Head of caudate nucleus (tissue), 42 donors: Measurements from ENCODE around the gene SPX.

Source experiments
- DNase-seq, 42 donors: peaks; one replicate each; pipeline versions ENCODE4 v3.0.0 to v3.0.0-alpha.2; 2020 to 2021; ENCODE audit warnings: mixed read lengths in 7 of 42
- intact Hi-C: fragments of 100-400 bp; cut with DNase I; formaldehyde crosslinking; loops from one replicate; pipeline ENCODE4 v1.15.0; 2022

Gene SPX

GRCh38 chr12:21528953-21529352, 2.9 kb downstream of the SPX start:
- DNase-seq = peak in 2 of 42 donors; percentile 9 to 17
- intact Hi-C loops = loop anchor here (10.0 kb wide), 1 partner anchor 126 kb away; the partner anchor contains the start of gene LDHB

GRCh38 chr12:21529456-21529855, 3.4 kb downstream of the SPX start:
- DNase-seq = no peak
- intact Hi-C loops = loop anchor here (10.0 kb wide), 1 partner anchor 125 kb away; the partner anchor contains the start of gene LDHB

DNA sequence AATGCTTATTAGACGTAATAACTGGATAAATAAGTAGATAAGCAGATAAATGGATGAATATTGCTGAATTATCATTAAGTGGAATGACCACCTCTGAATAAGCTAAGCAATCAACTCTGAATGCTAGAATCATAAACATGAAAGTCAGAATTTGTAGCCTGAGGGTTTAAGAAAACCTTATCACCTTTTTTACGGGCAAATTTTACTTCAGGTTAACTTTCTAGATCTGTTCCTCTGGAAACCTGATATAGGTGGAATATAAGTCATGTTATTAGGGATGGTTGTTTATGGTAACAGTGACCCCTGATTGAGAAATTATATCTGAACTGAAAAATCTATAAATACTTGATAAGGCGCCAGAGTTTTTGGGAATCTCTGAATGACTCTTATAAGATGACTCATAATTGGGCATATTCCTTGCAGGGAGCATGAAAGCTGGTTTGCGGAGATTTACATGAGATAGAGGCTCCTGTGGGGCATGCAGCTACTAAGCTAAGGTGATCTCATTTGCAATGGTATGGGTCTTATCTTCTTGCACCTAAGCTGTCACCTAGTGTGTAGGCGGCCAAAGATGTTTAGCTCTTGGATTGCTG, 12.1 kb downstream of the SPX start:
- intact Hi-C loops = no loop called here
- no peak for DNase-seq

GRCh38 chr12:21539797-21540196, 13.7 kb downstream of the SPX start:
- DNase-seq = no peak
- intact Hi-C loops = no loop called here

GRCh38 chr12:21541773-21542172, 15.7 kb downstream of the SPX start:
- no peak for DNase-seq
- intact Hi-C loops = no loop called here

GRCh38 chr12:21542403-21542802, 16.3 kb downstream of the SPX start:
- intact Hi-C loops = no loop called here

DNA sequence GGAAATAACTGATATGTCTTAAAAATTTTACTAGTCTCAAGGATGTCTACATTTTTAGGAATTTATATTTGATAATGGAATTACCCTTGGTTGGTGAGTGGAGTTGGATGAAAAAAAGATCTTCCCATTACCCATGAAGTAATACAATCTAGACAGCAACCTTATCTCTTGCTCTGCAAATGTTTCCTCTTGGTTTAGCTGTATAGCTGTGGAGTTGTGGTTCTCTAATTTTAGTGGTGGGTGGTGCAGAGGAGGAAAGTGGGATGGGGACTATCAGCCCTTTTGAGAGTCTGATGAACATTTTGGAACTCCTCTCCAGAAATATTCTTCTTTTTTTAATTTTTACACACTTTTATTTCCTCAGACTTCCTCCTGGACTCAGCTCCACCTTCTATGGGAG, 17.1 kb downstream of the SPX start:
- no peak for DNase-seq
- intact Hi-C loops = no loop called here

More at GRCh38 chr12:21542403-21542802, 16.3 kb downstream of the SPX start:
- DNase-seq = no peak

GRCh38 chr12:21545557-21545956, 19.5 kb downstream of the SPX start:
- intact Hi-C loops = no loop called here
- no peak for DNase-seq

DNA sequence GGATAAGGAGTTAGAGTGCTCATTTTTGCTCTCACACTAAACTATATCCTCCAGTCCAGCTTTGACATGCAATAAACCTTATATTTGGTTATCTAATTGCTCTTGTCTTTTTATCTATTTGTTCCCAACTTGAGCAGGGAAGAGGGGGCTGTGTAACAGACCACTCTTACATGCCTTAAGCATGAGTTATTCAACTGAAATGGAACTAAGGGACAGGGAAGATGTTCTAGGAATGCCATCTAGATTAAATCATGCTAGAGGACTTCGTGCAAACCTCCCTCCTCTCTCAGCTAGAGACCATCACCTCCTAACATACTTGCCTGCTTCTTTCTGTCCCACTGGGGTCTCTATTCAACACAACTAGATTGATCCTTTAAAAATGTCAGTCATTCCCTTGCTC, 20.6 kb downstream of the SPX start:
- DNase-seq = no peak
- intact Hi-C loops = no loop called here

- intact Hi-C loops = no loop called here
- DNase-seq = no peak
Observed at GRCh38 chr12:21547437-21547836, 21.3 kb downstream of the SPX start.

GRCh38 chr12:21551841-21552465, 25.9 kb downstream of the SPX start:
- intact Hi-C loops = no loop called here
- peak in 23 of 42 donors; percentile 3 to 65 (median 30) for DNase-seq

DNA sequence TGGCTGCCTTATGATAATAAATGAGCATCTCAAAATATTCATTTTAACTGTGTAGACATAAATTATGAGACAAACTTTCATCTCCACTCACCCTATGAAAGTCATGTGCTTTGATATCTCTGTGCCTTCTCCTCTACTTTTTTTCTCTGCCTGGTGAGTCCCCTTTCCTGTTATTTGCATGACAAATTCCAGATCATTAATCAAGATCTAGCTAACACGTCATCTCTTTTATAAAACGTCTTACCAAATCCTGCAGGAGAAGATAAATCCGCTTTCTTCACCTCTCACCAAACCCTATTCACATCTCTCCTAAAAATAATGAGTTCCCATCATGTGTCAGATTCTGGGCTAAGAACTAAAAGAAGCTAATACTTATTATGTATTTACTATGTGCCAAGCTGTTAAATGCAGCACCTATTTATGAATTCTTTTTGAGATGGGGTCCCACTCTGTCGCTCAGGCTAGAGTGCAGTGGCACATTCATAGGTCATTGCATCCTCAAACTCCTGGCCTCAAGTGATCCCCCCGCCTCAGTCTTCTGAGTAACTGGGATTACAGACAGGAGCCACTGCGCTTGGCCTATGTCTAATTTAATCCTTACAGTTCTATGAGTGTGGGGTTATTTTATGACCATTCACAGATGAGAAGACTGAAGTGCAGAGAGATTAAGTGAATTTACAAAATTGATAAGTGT, 26.7 kb downstream of the SPX start:
- intact Hi-C loops = no loop called here
- DNase-seq = no peak

GRCh38 chr12:21553329-21553675, 27.2 kb downstream of the SPX start:
- no peak for DNase-seq
- intact Hi-C loops = no loop called here

DNA sequence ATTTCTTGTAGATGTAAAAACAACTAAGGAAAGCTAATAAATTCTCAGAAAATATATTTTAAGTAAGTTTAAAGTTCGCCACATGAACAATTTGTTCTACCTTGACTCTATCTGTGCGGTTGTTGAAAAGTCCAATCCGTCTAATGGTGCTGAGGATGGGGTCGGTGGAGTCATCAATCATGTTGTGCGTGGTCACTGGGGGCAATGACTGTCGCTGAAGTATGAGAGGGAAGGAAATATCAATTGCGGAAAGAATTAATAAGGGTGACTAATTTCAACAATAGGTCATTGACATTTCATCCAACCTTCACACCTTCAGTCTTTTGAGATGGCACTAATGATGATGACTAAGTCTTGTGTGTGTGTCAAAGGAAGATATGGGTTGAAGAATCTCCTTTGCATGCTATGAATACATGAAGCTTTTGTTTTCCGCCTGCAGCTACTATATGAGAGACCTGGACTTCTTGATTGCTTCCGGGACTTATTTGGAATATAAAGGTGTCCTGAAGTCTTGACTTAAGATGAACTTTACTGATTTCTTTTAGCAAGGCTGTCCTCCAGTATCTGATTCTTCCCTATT, 32.1 kb downstream of the SPX start:
- DNase-seq = no peak
- intact Hi-C loops = no loop called here

DNA sequence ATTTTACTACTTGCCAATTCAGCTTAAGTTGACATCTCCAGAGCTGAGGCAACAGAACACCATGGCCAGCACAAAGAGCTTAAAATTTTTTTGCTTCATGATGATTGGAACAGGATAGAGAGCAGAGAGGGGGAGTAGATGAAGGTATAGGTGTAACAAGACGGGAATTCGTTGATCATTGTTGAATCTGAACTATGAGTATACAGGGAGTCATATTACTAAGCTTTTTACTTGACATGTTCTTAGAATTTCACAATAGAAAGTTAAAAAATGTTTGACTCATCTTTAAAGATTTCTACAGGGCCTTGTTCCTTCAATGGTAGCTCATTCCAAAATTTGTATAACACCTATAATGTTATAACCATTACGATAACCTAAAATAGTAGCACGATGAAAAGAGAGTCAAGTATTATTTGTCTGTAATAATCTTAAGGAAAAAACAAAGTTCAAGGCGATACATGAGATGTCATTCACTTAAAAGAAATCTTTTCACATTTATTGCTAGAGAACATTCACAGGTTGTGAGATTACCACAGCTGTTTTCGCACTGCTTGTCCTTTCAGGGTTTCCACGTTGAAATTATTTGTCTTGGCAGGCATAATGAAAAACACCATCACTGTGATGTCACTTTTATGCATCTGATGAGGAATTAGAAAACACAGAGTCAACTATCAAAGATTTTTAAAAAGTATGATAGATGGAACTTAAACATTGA, 33.9 kb downstream of the SPX start:
- intact Hi-C loops = no loop called here
- no peak for DNase-seq

GRCh38 chr12:21561158-21561557, 35.1 kb downstream of the SPX start:
- DNase-seq = no peak
- intact Hi-C loops = no loop called here

DNA sequence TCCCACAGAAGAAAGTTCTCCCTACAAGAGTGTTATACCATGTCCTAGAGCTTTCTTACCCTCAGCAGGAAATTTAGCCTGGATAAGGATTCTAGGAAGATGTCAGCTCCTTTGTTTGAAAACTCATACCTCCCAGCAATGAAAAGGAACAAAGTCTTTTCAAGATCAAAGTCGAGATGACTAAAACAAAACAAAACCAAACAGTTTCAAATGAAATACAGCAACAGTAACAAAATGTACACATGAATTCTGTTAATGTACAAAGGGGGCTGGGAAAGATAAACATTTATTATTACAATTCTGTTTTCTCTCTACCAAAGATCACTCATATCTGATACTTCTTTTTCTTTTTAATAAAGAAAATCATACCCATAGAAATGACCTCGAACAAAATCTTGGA, 36.8 kb downstream of the SPX start:
- DNase-seq = no peak
- intact Hi-C loops = no loop called here

GRCh38 chr12:21566223-21566906, 40.3 kb downstream of the SPX start:
- no peak for DNase-seq
- intact Hi-C loops = no loop called here

DNA sequence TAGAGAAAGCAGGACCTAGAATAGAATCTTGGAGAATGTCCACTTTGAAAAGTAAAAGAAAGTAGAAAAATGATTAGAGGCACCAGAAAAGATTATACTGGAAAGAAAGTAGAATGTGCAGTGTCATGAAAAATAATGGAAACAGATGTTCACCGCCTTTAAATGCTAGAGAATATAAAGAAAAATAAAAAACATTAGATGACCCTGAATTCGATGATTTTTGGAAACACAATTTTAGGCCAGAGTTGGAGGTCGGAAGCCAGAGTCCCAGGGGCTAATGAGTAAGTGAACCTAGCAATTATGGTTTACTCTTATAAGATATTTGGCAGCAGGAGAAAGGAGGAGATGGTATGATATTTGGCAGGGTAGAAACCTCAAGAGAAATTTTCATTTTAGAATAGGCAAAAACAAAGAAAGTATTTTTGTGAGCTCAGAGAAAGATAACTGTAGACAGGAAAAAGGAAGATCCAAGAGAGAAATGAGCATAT, 40.9 kb downstream of the SPX start:
- no peak for DNase-seq
- intact Hi-C loops = no loop called here
